ENCODE data around the gene WASF1. TPM values are rescaled to one million over a fixed set of nuclear protein-coding genes. Genes with fewer than 3 reads are reported as not detected.

Gene WASF1
- total RNA-seq, 1 donor from 2014 or later = 0.53 TPM

DNA sequence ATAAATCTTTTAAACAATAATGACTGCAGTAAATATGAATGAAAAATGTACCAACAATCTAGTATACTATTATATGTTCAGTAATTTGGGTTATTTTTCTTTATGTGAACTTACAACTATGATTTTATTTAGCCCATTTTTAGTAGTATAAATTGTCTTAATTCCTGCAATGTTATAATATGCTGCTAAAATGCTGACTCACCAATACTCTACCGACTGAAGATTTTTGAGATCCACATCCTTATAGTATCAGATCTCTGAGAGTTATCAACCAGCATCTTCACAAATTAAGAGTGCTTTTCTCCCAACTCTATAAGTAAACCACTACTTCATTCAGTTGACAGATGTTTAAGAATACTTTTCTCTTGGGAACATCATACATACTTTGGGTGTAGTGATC is 17.4 kb upstream of the WASF1 start:
- H3K36me3 ChIP-seq = peaks cover 0 to 8% of the 10 kb centered on the region in 2 donors

DNA sequence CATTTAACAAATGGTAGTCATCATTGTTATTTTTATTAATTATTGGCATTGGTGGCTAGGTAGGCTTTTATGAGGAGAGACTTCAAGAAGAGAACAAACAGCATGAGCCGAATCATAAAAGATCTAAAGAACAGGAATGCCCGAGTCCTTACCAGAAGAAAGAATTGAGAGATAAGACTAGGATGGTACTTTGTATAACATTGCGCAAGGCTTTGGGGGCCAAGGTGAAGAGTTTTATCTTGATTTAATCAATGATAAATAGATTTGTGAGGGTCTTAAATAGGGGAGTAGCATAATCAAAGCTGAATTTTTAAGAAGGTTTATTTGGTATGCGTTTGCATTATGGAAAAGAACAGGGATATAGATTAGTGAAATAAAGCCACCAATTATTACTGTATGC is 16.2 kb upstream of the WASF1 start:
- intact Hi-C loops (cut with DNase I) = no loop called here

More for the DNA sequence above, 17.4 kb upstream of the WASF1 start:
- DNase-seq (ENCODE audit: low spot score in 2 of 2) = no peak
- TF ChIP-seq, protein P1, sequence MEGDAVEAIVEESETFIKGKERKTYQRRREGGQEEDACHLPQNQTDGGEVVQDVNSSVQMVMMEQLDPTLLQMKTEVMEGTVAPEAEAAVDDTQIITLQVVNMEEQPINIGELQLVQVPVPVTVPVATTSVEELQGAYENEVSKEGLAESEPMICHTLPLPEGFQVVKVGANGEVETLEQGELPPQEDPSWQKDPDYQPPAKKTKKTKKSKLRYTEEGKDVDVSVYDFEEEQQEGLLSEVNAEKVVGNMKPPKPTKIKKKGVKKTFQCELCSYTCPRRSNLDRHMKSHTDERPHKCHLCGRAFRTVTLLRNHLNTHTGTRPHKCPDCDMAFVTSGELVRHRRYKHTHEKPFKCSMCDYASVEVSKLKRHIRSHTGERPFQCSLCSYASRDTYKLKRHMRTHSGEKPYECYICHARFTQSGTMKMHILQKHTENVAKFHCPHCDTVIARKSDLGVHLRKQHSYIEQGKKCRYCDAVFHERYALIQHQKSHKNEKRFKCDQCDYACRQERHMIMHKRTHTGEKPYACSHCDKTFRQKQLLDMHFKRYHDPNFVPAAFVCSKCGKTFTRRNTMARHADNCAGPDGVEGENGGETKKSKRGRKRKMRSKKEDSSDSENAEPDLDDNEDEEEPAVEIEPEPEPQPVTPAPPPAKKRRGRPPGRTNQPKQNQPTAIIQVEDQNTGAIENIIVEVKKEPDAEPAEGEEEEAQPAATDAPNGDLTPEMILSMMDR (IDR thresholded peaks at IDR 0.05) = no peak
- H3K9me3 ChIP-seq = no peaks in the 10 kb centered on the region
- H3K27ac ChIP-seq = no peak overlapping the region
- H3K4me3 ChIP-seq = no peak overlapping the region
- intact Hi-C loops (cut with DNase I) = no loop called here
- H3K4me1 ChIP-seq = no peaks in the 10 kb centered on the region
- no peaks in the 10 kb centered on the region for H3K27me3 ChIP-seq

DNA sequence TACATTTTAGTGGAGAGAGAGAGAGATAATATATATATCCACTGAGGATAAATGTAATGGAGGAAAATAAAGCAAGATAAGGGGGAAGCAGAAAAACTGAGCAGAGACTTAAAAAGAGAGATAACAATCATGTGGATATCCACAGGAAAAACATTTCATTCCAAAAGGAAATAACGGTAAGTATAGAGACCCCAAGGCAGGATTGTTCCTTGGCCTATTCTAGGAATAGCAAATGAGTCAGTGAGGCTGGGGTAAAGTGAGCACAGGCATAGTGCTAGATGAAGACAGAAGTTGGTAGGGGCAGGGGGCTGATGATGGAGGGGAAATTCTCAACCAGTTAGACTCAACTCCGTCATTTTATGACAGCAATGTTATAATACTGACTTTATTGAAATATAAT is 12.0 kb upstream of the WASF1 start:
- intact Hi-C loops (cut with DNase I) = no loop called here
- Histone ChIP-seq H3K27me3 (no peaks in the 10 kb centered on the region), H3K36me3 (peaks cover 0 to 8% of the 10 kb centered on the region in 2 donors), H3K9me3 (no peaks in the 10 kb centered on the region), H3K27ac (no peak overlapping the region), H3K4me1 (no peaks in the 10 kb centered on the region), H3K4me3 (no peak overlapping the region)
- no peak for DNase-seq (ENCODE audit: low spot score in 2 of 2)
- TF ChIP-seq, protein P1 (IDR thresholded peaks at IDR 0.05) = no peak

More for the DNA sequence above, 16.2 kb upstream of the WASF1 start:
- no peak for DNase-seq (ENCODE audit: low spot score in 2 of 2)
- TF ChIP-seq, protein P1 (IDR thresholded peaks at IDR 0.05) = no peak
- Histone ChIP-seq H3K27ac (no peak overlapping the region), H3K4me3 (no peak overlapping the region), H3K9me3 (no peaks in the 10 kb centered on the region), H3K27me3 (no peaks in the 10 kb centered on the region), H3K36me3 (peaks cover 0 to 8% of the 10 kb centered on the region in 2 donors), H3K4me1 (no peaks in the 10 kb centered on the region)

DNA sequence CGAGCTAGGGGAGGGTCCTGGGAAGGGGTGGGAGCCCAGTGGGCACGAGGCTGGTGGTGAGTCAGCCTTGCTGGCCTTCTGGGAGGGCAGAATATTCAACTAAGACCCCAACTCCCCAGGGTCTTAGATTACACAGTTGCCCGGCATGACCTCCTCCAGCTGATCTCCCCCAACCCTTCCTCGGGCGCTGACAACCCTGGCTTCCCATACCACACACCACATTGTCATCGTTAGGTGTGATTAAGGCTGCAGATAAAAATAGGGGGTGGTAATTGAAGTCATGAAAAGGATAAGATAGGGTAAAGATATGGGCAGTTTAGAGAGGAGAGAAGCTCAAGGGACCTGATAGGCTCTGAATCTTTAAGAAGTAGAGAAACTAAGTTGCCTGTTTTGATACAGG is 11.3 kb upstream of the WASF1 start:
- intact Hi-C loops (cut with DNase I) = no loop called here
- TF ChIP-seq, protein P1 (IDR thresholded peaks at IDR 0.05) = no peak

DNA sequence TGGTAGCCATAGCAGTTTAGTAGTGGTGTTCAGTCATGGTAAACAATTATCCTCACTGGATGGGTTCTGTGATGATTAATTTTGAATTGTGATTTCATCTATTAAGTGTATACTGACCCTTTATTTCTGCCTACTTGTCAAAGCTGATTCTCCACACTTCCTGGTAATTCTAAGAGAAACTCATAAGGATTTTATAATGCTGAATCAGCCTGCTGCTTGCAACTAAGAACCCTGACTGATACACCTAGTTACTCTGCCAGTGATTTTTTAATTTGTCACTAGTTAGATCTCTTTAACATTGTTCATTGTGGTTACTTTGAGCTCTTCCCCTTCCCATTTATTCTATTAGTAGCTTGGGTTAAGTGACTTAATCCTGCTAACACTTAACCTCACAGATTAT is 9.3 kb upstream of the WASF1 start:
- no peak overlapping the region for H3K4me3 ChIP-seq
- H3K27me3 ChIP-seq = no peaks in the 10 kb centered on the region
- intact Hi-C loops (cut with DNase I) = no loop called here
- H3K4me1 ChIP-seq = no peaks in the 10 kb centered on the region
- TF ChIP-seq, protein P1 (IDR thresholded peaks at IDR 0.05) = no peak
- H3K36me3 ChIP-seq = peaks cover 0 to 2% of the 10 kb centered on the region in 2 donors
- no peak for DNase-seq (ENCODE audit: low spot score in 2 of 2)
- no peaks in the 10 kb centered on the region for H3K9me3 ChIP-seq
- H3K27ac ChIP-seq = no peak overlapping the region

More for the DNA sequence above, 11.3 kb upstream of the WASF1 start:
- Histone ChIP-seq H3K27ac (no peak overlapping the region), H3K4me1 (no peaks in the 10 kb centered on the region), H3K9me3 (no peaks in the 10 kb centered on the region), H3K36me3 (peaks cover 0 to 8% of the 10 kb centered on the region in 2 donors), H3K27me3 (no peaks in the 10 kb centered on the region), H3K4me3 (no peak overlapping the region)
- no peak for DNase-seq (ENCODE audit: low spot score in 2 of 2)

DNA sequence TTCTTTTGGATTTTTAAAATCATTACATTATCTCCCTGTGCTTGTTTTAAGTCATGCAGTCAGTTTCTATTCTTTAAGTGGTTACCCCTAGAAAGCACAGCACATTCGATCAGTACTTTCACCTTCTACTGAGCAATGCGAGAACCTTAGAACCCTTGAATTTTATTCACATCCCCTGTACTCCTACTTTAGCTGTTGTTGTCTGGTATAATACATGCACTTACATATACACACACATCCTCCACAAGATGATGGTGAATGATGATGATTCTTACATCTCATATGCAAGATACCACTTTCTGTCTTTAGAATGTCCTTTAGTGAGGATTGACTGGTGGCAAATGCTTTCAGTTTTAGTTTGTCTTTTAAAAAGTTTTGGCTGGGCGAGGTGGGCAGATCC is 6.4 kb upstream of the WASF1 start:
- peaks cover 3 to 18% of the 10 kb centered on the region in 2 donors for H3K4me1 ChIP-seq
- no peak overlapping the region for H3K4me3 ChIP-seq
- H3K27ac ChIP-seq = no peak overlapping the region
- intact Hi-C loops (cut with DNase I) = no loop called here
- no peaks in the 10 kb centered on the region for H3K9me3 ChIP-seq
- H3K27me3 ChIP-seq = no peaks in the 10 kb centered on the region
- H3K36me3 ChIP-seq = no peaks in the 10 kb centered on the region
- no peak for DNase-seq (ENCODE audit: low spot score in 2 of 2)
- TF ChIP-seq, protein P1 (IDR thresholded peaks at IDR 0.05) = no peak
